Panc1 (cell line): ENCODE results near the gene CHST11. TPM values are rescaled to one million over a fixed set of nuclear protein-coding genes. Genes with fewer than 3 reads are reported as not detected.

Experiments used
- ATAC-seq: fragments of 200-7000 bp; cut with Tn5 transposase; 2 replicates; pipeline ENCODE4 v1.9.1; 2020; ENCODE audit warnings: mild to moderate bottlenecking, moderate library complexity
- BruUV-seq: library from RNA; stranded (reverse); fragments of 400-500 nt; replicated peaks from 2 replicates; lab custom pipeline; 2021; lab: Mats Ljungman, UMichigan
- CTCF ChIA-PET: fragments of 300-600 bp; sonication (Branson Sonifier 250); formaldehyde crosslinking; loops from one replicate; lab custom pipeline; 2022; ENCODE audit warnings: antibody characterized with exemption; lab: Charles Lee
- POLR2A ChIA-PET: fragments of 300-600 bp; sonication (Branson Sonifier 250); formaldehyde crosslinking; loops from one replicate; lab custom pipeline; 2022; ENCODE audit warnings: antibody characterized with exemption; lab: Charles Lee
- DNase-seq: peaks from one replicate; pipeline ENCODE4 v3.0.0-alpha.2; 2010; ENCODE audit warnings: low read depth, low spot score
- H3K27ac ChIP-seq: 2 replicates; pipeline ENCODE4 v1.5.1; 2011; ENCODE audit warnings: mild to moderate bottlenecking, low read length, inconsistent platforms
- H3K27me3 ChIP-seq: fragments of 200-500 bp; sonication (Bioruptor generic); 2 replicates; pipeline ENCODE4 v1.6.0; 2014; ENCODE audit warnings: low read length, inconsistent platforms; ENCODE audit not compliant: control insufficient read depth, insufficient read depth
- H3K36me3 ChIP-seq: fragments of 200-500 bp; sonication (Bioruptor generic); 2 replicates; pipeline ENCODE4 v1.5.1; 2014; ENCODE audit warnings: inconsistent platforms, mild to moderate bottlenecking, low read length, moderate library complexity; ENCODE audit not compliant: control insufficient read depth, insufficient read depth
- H3K4me1 ChIP-seq: 2 replicates; pipeline ENCODE4 v1.5.1; 2011; ENCODE audit warnings: inconsistent platforms, mild to moderate bottlenecking, low read length, moderate library complexity; ENCODE audit not compliant: control insufficient read depth, insufficient read depth
- H3K4me3 ChIP-seq, 2 experiments: 2 replicates each; pipeline ENCODE4 v1.5.1; 2011 to 2012; ENCODE audit warnings: low read depth in 2 of 2, low read length in 2 of 2, mild to moderate bottlenecking in 2 of 2, inconsistent platforms in 1 of 2, moderate library complexity in 1 of 2
- H3K9me3 ChIP-seq: fragments of 200-500 bp; sonication (Bioruptor generic); 2 replicates; pipeline ENCODE4 v1.5.1; 2014; ENCODE audit warnings: low read depth, mild to moderate bottlenecking, inconsistent platforms, low read length, moderate library complexity; ENCODE audit not compliant: control insufficient read depth, insufficient read depth
- POLR2AphosphoS5 ChIP-seq: IDR thresholded peaks from 2 replicates; pipeline ENCODE4 v1.6.1; 2012; ENCODE audit warnings: mild to moderate bottlenecking, low read depth, low read length, moderate library complexity
- REST ChIP-seq, 2 experiments: IDR thresholded peaks; 2 replicates each; pipeline ENCODE4 v1.6.1; 2011 to 2012; ENCODE audit warnings: low read depth in 2 of 2, control low read depth in 1 of 2, low read length in 1 of 2, mild to moderate bottlenecking in 1 of 2, moderate library complexity in 1 of 2; ENCODE audit not compliant: insufficient read depth in 1 of 2
- SIN3A ChIP-seq: IDR thresholded peaks from 2 replicates; pipeline ENCODE4 v1.6.1; 2012; ENCODE audit warnings: low read depth, mild to moderate bottlenecking, low read length, moderate library complexity, borderline replicate concordance; ENCODE audit not compliant: insufficient read depth
- TCF7L2 ChIP-seq: IDR thresholded peaks from 2 replicates; pipeline ENCODE4 v1.6.1; 2011; ENCODE audit warnings: mild to moderate bottlenecking, low read depth, low read length, inconsistent platforms
- in situ Hi-C: cut with HindIII; loops from 2 replicates; pipeline ENCODE4 v1.10.0; 2016; ENCODE audit warnings: low sequenced_read_pairs, low pct_unique_long_range_greater_than_20kb
- intact Hi-C: fragments of 100-400 bp; cut with micrococcal nuclease; formaldehyde crosslinking; loops from one replicate; pipeline ENCODE4 v1.10.0; 2022; ENCODE audit not compliant: unreplicated experiment
- total RNA-seq: library from RNA; stranded (reverse); gene quantifications from one replicate; pipeline ENCODE4 v1.2.1, GENCODE V29; 2021; ENCODE audit not compliant: unreplicated experiment
- TF ChIP-seq, protein P1 (sequence below): fragments of 450-650 bp; IDR thresholded peaks from 2 replicates; pipeline ENCODE4 v1.5.1; 2017; ENCODE audit warnings: mild to moderate bottlenecking

The CHST11 gene
- total RNA-seq, 1 experiment from 2014 or later: 11.4 TPM

DNA sequence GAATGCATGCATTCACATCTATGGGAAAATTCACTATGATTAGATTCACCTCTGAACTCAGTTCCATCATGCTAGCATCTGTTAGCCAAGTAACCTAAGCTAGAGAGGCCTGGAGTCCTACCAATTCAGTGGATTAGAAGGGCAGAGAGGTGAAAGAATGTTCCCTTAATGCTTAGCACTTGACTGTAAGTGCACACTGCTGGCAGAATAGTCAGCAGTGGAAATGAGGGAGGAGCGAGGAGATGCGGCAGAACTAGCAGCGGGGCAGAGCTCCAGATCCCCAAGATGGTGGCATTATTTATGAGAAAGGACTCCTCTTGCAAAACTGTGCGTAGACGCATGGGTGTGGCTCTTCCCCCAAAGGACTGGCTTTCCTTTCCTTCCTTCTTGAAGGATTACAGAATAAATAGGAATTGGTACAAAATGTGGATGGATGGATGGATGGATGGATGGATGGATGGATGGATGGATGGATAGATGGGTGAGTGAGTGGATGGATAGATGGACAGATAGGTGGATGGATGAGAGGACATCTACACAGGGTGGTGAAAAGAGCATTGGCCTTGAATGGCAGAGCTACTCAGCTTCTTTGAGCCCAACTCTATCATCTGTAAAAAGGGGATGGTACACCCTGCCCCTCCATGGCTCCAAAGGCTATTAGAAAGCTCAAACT, 227.2 kb downstream of the CHST11 start:
- no peaks in the 10 kb centered on the region for H3K4me1 ChIP-seq
- no peak overlapping the region for H3K4me3 ChIP-seq
- BruUV-seq: no TSS peak
- in situ Hi-C loops: no loop called here
- ChIA-PET POLR2A (no interaction called here), CTCF (no interaction called here)
- H3K27me3 ChIP-seq: no peaks in the 10 kb centered on the region
- no peak overlapping the region for H3K27ac ChIP-seq
- no peak for TF ChIP-seq REST (IDR thresholded peaks at IDR 0.05; ENCODE audit: insufficient read depth in 1 of 2, low read depth in 2 of 2, low read length in 1 of 2)
- no peaks in the 10 kb centered on the region for H3K9me3 ChIP-seq
- intact Hi-C loops: no loop called here
- ATAC-seq (no peak), DNase-seq (no peak)
- H3K36me3 ChIP-seq: no peaks in the 10 kb centered on the region

DNA sequence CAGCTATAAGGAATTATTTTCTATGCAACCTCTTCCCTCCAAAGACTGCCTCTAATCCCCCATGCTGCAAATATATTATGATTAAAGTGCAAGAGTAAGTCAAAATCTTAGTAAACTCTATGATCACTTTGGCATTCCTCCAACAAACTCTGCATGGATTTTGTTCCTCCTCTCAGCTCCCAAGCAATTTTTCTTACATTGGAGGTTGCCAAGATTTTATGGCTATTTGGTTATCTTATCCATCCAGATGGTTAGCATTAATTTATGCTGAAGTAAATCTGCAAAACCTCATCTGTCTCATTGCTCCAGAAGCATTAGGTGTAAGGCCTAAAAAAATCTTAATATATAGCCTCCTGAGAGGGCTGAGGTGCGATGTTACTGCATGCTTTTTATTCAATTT, 228.1 kb downstream of the CHST11 start:
- H3K4me1 ChIP-seq: no peaks in the 10 kb centered on the region
- no peaks in the 10 kb centered on the region for H3K9me3 ChIP-seq
- in situ Hi-C loops (no loop called here), intact Hi-C loops (no loop called here)
- ChIA-PET CTCF (no interaction called here), POLR2A (no interaction called here)
- no peak overlapping the region for H3K27ac ChIP-seq
- ATAC-seq (no peak), DNase-seq (no peak)
- H3K27me3 ChIP-seq: no peaks in the 10 kb centered on the region
- H3K36me3 ChIP-seq: no peaks in the 10 kb centered on the region
- no TSS peak for BruUV-seq
- no peak for TF ChIP-seq SIN3A
- TF ChIP-seq REST (IDR thresholded peaks at IDR 0.05; ENCODE audit: insufficient read depth in 1 of 2, low read depth in 2 of 2, low read length in 1 of 2): no peak
- no peak for TF ChIP-seq TCF7L2
- no peak for TF ChIP-seq POLR2AphosphoS5
- TF ChIP-seq, protein P1, sequence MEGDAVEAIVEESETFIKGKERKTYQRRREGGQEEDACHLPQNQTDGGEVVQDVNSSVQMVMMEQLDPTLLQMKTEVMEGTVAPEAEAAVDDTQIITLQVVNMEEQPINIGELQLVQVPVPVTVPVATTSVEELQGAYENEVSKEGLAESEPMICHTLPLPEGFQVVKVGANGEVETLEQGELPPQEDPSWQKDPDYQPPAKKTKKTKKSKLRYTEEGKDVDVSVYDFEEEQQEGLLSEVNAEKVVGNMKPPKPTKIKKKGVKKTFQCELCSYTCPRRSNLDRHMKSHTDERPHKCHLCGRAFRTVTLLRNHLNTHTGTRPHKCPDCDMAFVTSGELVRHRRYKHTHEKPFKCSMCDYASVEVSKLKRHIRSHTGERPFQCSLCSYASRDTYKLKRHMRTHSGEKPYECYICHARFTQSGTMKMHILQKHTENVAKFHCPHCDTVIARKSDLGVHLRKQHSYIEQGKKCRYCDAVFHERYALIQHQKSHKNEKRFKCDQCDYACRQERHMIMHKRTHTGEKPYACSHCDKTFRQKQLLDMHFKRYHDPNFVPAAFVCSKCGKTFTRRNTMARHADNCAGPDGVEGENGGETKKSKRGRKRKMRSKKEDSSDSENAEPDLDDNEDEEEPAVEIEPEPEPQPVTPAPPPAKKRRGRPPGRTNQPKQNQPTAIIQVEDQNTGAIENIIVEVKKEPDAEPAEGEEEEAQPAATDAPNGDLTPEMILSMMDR: no peak
- H3K4me3 ChIP-seq: no peak overlapping the region
